CD14-positive monocyte (primary cell): ENCODE measurements around the gene GLG1. TPM values are rescaled to one million over a fixed set of nuclear protein-coding genes. Genes with fewer than 3 reads are reported as not detected.

Source experiments
- DNase-seq, 3 donors: peaks; one replicate each; pipeline ENCODE4 v3.0.0-alpha.2; 2011 to 2022
- H2AFZ ChIP-seq: 2 replicates; pipeline ENCODE4 v1.6.0; 2012; ENCODE audit warnings: mild to moderate bottlenecking, low read depth, low read length, inconsistent platforms; ENCODE audit not compliant: insufficient read depth, poor library complexity, severe bottlenecking
- H3K27ac ChIP-seq, 2 donors: 1 replicate in 1 of 2; 2 replicates in 1 of 2; pipeline ENCODE4 v1.5.1; 2012 to 2013; ENCODE audit warnings: low read length in 2 of 2, control low read depth in 1 of 2, inconsistent platforms in 1 of 2, low read depth in 1 of 2, mild to moderate bottlenecking in 1 of 2
- H3K27me3 ChIP-seq, 2 donors: one replicate each; pipeline versions ENCODE4 v1.6.0 to v1.6.1; 2011 to 2013; ENCODE audit warnings: low read length in 2 of 2; ENCODE audit not compliant: control insufficient read depth in 2 of 2, insufficient read depth in 2 of 2
- H3K36me3 ChIP-seq, 2 donors: replicated peaks in 1 of 2; 1 replicate in 1 of 2; 2 replicates in 1 of 2; pipeline versions ENCODE4 v1.5.1 to v1.6.1; 2012 to 2013; ENCODE audit warnings: low read length in 2 of 2, control low read depth in 1 of 2, inconsistent platforms in 1 of 2, mild to moderate bottlenecking in 1 of 2; ENCODE audit not compliant: insufficient read depth in 2 of 2, control insufficient read depth in 1 of 2
- H3K4me1 ChIP-seq, 2 donors: 1 replicate in 1 of 2; 2 replicates in 1 of 2; pipeline versions ENCODE4 v1.5.1 to v1.6.1; 2012 to 2013; ENCODE audit warnings: low read length in 2 of 2, control low read depth in 1 of 2, inconsistent platforms in 1 of 2, mild to moderate bottlenecking in 1 of 2, moderate library complexity in 1 of 2; ENCODE audit not compliant: insufficient read depth in 2 of 2, control insufficient read depth in 1 of 2
- H3K4me2 ChIP-seq: replicated peaks from 2 replicates; pipeline ENCODE3; 2012; ENCODE audit warnings: low read length, moderate library complexity, mild to moderate bottlenecking; ENCODE audit not compliant: poor library complexity, severe bottlenecking; ENCODE audit errors: extremely low read depth
- H3K4me3 ChIP-seq, 3 experiments: fragments of 200-600 bp in 1 of 3; sonication (generic) in 1 of 3; replicated peaks in 1 of 3; 1 replicate in 2 of 3; 2 replicates in 1 of 3; pipeline ENCODE4 v1.5.1; 2011 to 2013; ENCODE audit warnings: low read length in 3 of 3, mild to moderate bottlenecking in 3 of 3, control low read depth in 2 of 3, low read depth in 2 of 3, inconsistent platforms in 1 of 3, moderate library complexity in 1 of 3
- H3K79me2 ChIP-seq: 2 replicates; pipeline ENCODE4 v1.6.0; 2012; ENCODE audit warnings: mild to moderate bottlenecking, control low read depth, inconsistent platforms, low read length, moderate library complexity; ENCODE audit not compliant: insufficient read depth
- H3K9ac ChIP-seq: 2 replicates; pipeline ENCODE4 v1.6.0; 2017; ENCODE audit warnings: low read length, mild to moderate bottlenecking; ENCODE audit not compliant: insufficient read depth, poor library complexity, severe bottlenecking
- H3K9me3 ChIP-seq, 2 donors: replicated peaks in 1 of 2; 1 replicate in 1 of 2; 2 replicates in 1 of 2; pipeline versions ENCODE4 v1.5.1 to v1.6.1; 2012 to 2013; ENCODE audit warnings: low read length in 2 of 2, control low read depth in 1 of 2; ENCODE audit not compliant: control insufficient read depth in 1 of 2, insufficient read depth in 1 of 2
- H4K20me1 ChIP-seq: 2 replicates; pipeline ENCODE4 v1.6.0; 2012; ENCODE audit warnings: mild to moderate bottlenecking, low read length, control low read depth, moderate library complexity; ENCODE audit not compliant: insufficient read depth
- H3K27ac Mint-ChIP-seq, 7 donors: one replicate each; pipeline ENCODE4 v1.8.0; 2020; ENCODE audit warnings: mild to moderate bottlenecking in 7 of 7, mixed read lengths in 7 of 7, moderate library complexity in 6 of 7, inconsistent platforms in 2 of 7
- H3K27me3 Mint-ChIP-seq, 3 donors: one replicate each; pipeline ENCODE4 v1.8.0; 2021 to 2022; ENCODE audit warnings: low read depth in 3 of 3, mild to moderate bottlenecking in 3 of 3, mixed read lengths in 3 of 3, moderate library complexity in 3 of 3, inconsistent platforms in 1 of 3
- H3K36me3 Mint-ChIP-seq, 2 donors: one replicate each; pipeline ENCODE4 v1.8.0; 2020; ENCODE audit warnings: mixed read lengths in 2 of 2, inconsistent platforms in 1 of 2, mild to moderate bottlenecking in 1 of 2
- H3K4me1 Mint-ChIP-seq: one replicate; pipeline ENCODE4 v1.8.0; 2020; ENCODE audit warnings: mild to moderate bottlenecking, mixed read lengths
- H3K4me3 Mint-ChIP-seq, 2 donors: one replicate each; pipeline ENCODE4 v1.8.0; 2020; ENCODE audit warnings: mild to moderate bottlenecking in 2 of 2, mixed read lengths in 2 of 2, moderate library complexity in 1 of 2
- H3K9me3 Mint-ChIP-seq, 7 donors: one replicate each; pipeline ENCODE4 v1.8.0; 2020 to 2022; ENCODE audit warnings: mixed read lengths in 7 of 7, mild to moderate bottlenecking in 6 of 7, moderate library complexity in 6 of 7, inconsistent platforms in 2 of 7
- CTCF ChIP-seq: fragments of 200-600 bp; IDR thresholded peaks from one replicate; pipeline ENCODE4 v1.8.0; 2022; ENCODE audit warnings: antibody characterized with exemption, mild to moderate bottlenecking
- WGBS: methylation state at CpG from one replicate; pipeline ENCODE4 v1.1.5; 2013; ENCODE audit warnings: missing lambda C conversion rate; ENCODE audit not compliant: insufficient coverage; 5-methylcytosine and 5-hydroxymethylcytosine counted together
- intact Hi-C, 2 donors: fragments of 100-400 bp; cut with micrococcal nuclease; formaldehyde crosslinking; loops; one replicate each; pipeline versions ENCODE4 v1.15.0 to v1.15.1; 2023
- polyA plus RNA-seq, 3 donors: library from polyadenylated mRNA; depleted of rRNA in 1 of 3; unstranded in 2 of 3; stranded (reverse) in 1 of 3; fragments of 300-500 nt in 2 of 3; fragments of >200 nt in 1 of 3; fragmentation: Illumina TruSeq in 2 of 3; gene quantifications; 1 replicate in 2 of 3; 2 replicates in 1 of 3; pipeline ENCODE4 v1.2.3, GENCODE V29; 2012 to 2021

Gene GLG1
- polyA plus RNA-seq, 3 donors: 40.3 to 69.1 (median 51.1) TPM

DNA sequence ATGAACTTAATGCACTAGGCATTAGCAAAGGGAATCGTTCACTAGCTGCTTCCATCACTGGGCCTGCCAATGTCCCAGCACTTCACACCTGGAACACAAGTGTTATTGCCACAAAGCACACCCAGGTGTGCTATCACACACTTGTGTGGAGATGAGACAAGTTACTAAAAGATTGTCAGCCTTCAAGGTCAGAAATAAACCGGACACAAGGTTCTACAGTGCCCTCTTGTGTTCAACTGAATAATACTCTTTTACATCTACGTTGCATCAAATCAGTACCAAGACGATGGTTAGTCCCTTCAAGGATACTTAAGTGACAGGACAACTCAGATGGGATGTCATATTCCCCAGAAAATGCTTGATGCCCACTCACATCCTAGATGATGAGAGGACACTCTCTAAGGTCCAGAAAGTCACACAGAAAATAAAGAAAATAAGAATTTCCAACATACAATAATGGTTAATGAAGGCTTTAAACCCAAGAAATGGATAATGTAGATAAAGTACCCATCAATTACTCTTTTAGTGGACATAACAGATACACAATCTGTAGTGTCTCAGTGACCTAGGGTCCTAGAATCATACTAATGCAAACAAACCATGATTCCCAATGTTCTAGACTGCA is 16.4 kb upstream of the GLG1 start:
- H3K27me3 Mint-ChIP-seq: no peaks in the 10 kb centered on the region
- peak overlapping the region in 1 of 7 donors; percentile 79 for H3K27ac Mint-ChIP-seq
- Histone ChIP-seq H3K27me3 (no peaks in the 10 kb centered on the region), H4K20me1 (no peaks in the 10 kb centered on the region), H3K4me1 (no peaks in the 10 kb centered on the region), H3K27ac (peak overlapping the region in 1 of 2 donors; percentile 27), H3K9me3 (no peaks in the 10 kb centered on the region), H3K79me2 (no peaks in the 10 kb centered on the region), H3K9ac (no peak overlapping the region), H3K36me3 (peaks cover 68 to 89% of the 10 kb centered on the region in 2 donors), H2AFZ (no peak overlapping the region), H3K4me3 (no peak overlapping the region), H3K4me2 (no peak overlapping the region)
- peaks cover 71 to 87% of the 10 kb centered on the region in 2 donors for H3K36me3 Mint-ChIP-seq
- no peak overlapping the region for H3K4me3 Mint-ChIP-seq
- H3K4me1 Mint-ChIP-seq: no peaks in the 10 kb centered on the region
- peak in 2 of 3 donors; percentile 37 to 46 for DNase-seq
- 51% methylated on average over 3 of the region's 4 CpGs for WGBS
- no peaks in the 10 kb centered on the region for H3K9me3 Mint-ChIP-seq
- TF ChIP-seq CTCF: peak; percentile 75
- intact Hi-C loops: loop anchor here (10.0 kb wide), 2 partner anchors 119 to 149 kb away; no protein-coding TSS in a partner anchor

DNA sequence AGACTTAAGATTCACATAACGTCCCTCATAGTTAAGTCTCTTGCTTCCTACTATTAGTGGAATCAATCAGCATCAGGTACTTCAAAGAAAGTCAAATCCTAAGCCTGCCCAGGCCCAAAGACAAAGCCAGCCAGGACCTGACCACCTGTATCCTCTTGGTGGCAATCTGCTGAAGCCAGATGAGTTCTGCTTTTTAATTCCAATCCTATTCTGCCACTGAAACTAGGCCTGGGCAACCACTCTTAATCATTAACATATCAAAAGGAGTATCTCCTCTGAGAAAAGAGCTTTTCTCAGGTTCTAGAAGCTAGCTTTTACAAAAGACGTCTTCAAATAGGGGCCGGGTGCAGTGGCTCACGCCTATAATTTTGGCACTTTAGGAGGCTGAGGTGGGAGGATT is 15.1 kb upstream of the GLG1 start:
- Histone ChIP-seq H2AFZ (no peak overlapping the region), H3K27ac (no peak overlapping the region), H4K20me1 (no peaks in the 10 kb centered on the region), H3K9ac (no peak overlapping the region), H3K4me3 (no peak overlapping the region), H3K36me3 (peaks cover 57 to 86% of the 10 kb centered on the region in 2 donors), H3K4me1 (no peaks in the 10 kb centered on the region), H3K79me2 (no peaks in the 10 kb centered on the region), H3K27me3 (no peaks in the 10 kb centered on the region), H3K9me3 (no peaks in the 10 kb centered on the region), H3K4me2 (no peak overlapping the region)
- intact Hi-C loops: loop anchor here (10.0 kb wide), 2 partner anchors 117 to 147 kb away; no protein-coding TSS in a partner anchor
- no peak for TF ChIP-seq CTCF
- H3K27ac Mint-ChIP-seq: no peak overlapping the region
- peaks cover 68 to 79% of the 10 kb centered on the region in 2 donors for H3K36me3 Mint-ChIP-seq
- no peaks in the 10 kb centered on the region for H3K4me1 Mint-ChIP-seq
- no peak for DNase-seq
- H3K9me3 Mint-ChIP-seq: no peaks in the 10 kb centered on the region
- no peaks in the 10 kb centered on the region for H3K27me3 Mint-ChIP-seq
- 100% methylated on average over 1 of the region's 4 CpGs for WGBS
- H3K4me3 Mint-ChIP-seq: no peak overlapping the region
